ENCODE measurements around the gene CHRND.
A peak's percentile ranks its signal among the peaks of the same experiment; 100 is the strongest.

CHRND gene

GRCh38 chr2:232504438-232504837, 21.5 kb upstream of the CHRND start:
- DNase-seq: no peak

- DNase-seq: no peak
Observed at GRCh38 chr2:232505856-232506255, 20.1 kb upstream of the CHRND start.

- DNase-seq: no peak
Observed at GRCh38 chr2:232506709-232507108, 19.3 kb upstream of the CHRND start.

- no peak for DNase-seq
Observed at GRCh38 chr2:232508251-232508650, 17.7 kb upstream of the CHRND start.

- no peak for DNase-seq
Observed at GRCh38 chr2:232511336-232511890, 14.5 kb upstream of the CHRND start.

- DNase-seq: peak; percentile 4
Observed at GRCh38 chr2:232512602-232513001, 13.4 kb upstream of the CHRND start.

GRCh38 chr2:232513353-232513752, 12.6 kb upstream of the CHRND start:
- DNase-seq: no peak

GRCh38 chr2:232515639-232516038, 10.3 kb upstream of the CHRND start:
- no peak for DNase-seq

- DNase-seq: no peak
Observed at GRCh38 chr2:232516551-232516950, 9.4 kb upstream of the CHRND start.

- no peak for DNase-seq
Observed at GRCh38 chr2:232518844-232519243, 7.1 kb upstream of the CHRND start.

- no peak for DNase-seq
Observed at GRCh38 chr2:232519581-232520438, 6.2 kb upstream of the CHRND start, which contains the start of gene PRSS56. PRSS56 (plus strand) TSS chr2:232520388; CDS start chr2:232520599, 211 bp downstream.

GRCh38 chr2:232520489-232520888, 5.5 kb upstream of the CHRND start:
- no peak for DNase-seq

GRCh38 chr2:232521098-232521497, 4.9 kb upstream of the CHRND start:
- no peak for DNase-seq

GRCh38 chr2:232521959-232522622, 3.9 kb upstream of the CHRND start:
- peak; percentile 13 for DNase-seq

- no peak for DNase-seq
Observed at GRCh38 chr2:232522623-232523401, 3.1 kb upstream of the CHRND start.

GRCh38 chr2:232523402-232523681, 2.6 kb upstream of the CHRND start:
- no peak for DNase-seq

- DNase-seq: peak; percentile 30
Observed at GRCh38 chr2:232523682-232524597, 2.0 kb upstream of the CHRND start.

GRCh38 chr2:232524771-232525170, 1.2 kb upstream of the CHRND start:
- DNase-seq: no peak

GRCh38 chr2:232525199-232525598, 761 bp upstream of the CHRND start:
- DNase-seq: no peak

GRCh38 chr2:232526372-232526941, 497 bp downstream of the CHRND start:
- DNase-seq: no peak

- DNase-seq: no peak
Observed at GRCh38 chr2:232527905-232528470, 2.0 kb downstream of the CHRND start.

Measured in fibroblast of skin of right biceps (primary cell).